Activated T-cell treated with anti-CD3 and anti-CD28 coated beads for 1 hour (primary cell): Measurements from ENCODE around the gene LHX6.

Source experiments
- DNase-seq: peaks from one replicate; pipeline ENCODE4 v3.0.0-alpha.2; 2020; ENCODE audit warnings: low read depth

The LHX6 gene

GRCh38 chr9:122216138-122216797 is 12.5 kb downstream of the LHX6 start:
- no peak for DNase-seq

- DNase-seq = no peak
Measured at GRCh38 chr9:122215663-122216062, 13.1 kb downstream of the LHX6 start.

GRCh38 chr9:122214507-122214906 is 14.2 kb downstream of the LHX6 start:
- DNase-seq = no peak

- peak; percentile 23 for DNase-seq
Measured at GRCh38 chr9:122213589-122214413, 15.0 kb downstream of the LHX6 start.

GRCh38 chr9:122213102-122213588 is 15.6 kb downstream of the LHX6 start:
- DNase-seq = no peak

- DNase-seq = no peak
Measured at GRCh38 chr9:122212473-122213004, 16.2 kb downstream of the LHX6 start.

- DNase-seq = no peak
Measured at GRCh38 chr9:122209451-122209850, 19.3 kb downstream of the LHX6 start.

GRCh38 chr9:122207096-122207495 is 21.7 kb downstream of the LHX6 start:
- no peak for DNase-seq

GRCh38 chr9:122206118-122207046 is 22.4 kb downstream of the LHX6 start:
- DNase-seq = no peak

GRCh38 chr9:122205176-122205575 is 23.6 kb downstream of the LHX6 start:
- DNase-seq = no peak

GRCh38 chr9:122204491-122204890 is 24.3 kb downstream of the LHX6 start:
- no peak for DNase-seq

GRCh38 chr9:122204055-122204454 is 24.7 kb downstream of the LHX6 start:
- DNase-seq = no peak

GRCh38 chr9:122202111-122202510 is 26.6 kb downstream of the LHX6 start:
- no peak for DNase-seq

- DNase-seq = no peak
Measured at GRCh38 chr9:122201641-122202040, 27.1 kb downstream of the LHX6 start.

GRCh38 chr9:122200960-122201595 is 27.7 kb downstream of the LHX6 start:
- no peak for DNase-seq

- DNase-seq = no peak
Measured at GRCh38 chr9:122197882-122198281, 30.9 kb downstream of the LHX6 start.

GRCh38 chr9:122197426-122197825 is 31.3 kb downstream of the LHX6 start:
- DNase-seq = no peak

GRCh38 chr9:122195875-122196274 is 32.9 kb downstream of the LHX6 start:
- DNase-seq = no peak

GRCh38 chr9:122193651-122194050 is 35.1 kb downstream of the LHX6 start:
- DNase-seq = no peak

GRCh38 chr9:122192914-122193525 is 35.7 kb downstream of the LHX6 start:
- no peak for DNase-seq

- no peak for DNase-seq
Measured at GRCh38 chr9:122192261-122192875, 36.4 kb downstream of the LHX6 start.
